Peyer's patch (tissue), 4 donors: ENCODE measurements around the gene LRRTM3. TPM values are rescaled to one million over a fixed set of nuclear protein-coding genes. Genes with fewer than 3 reads are reported as not detected.

ENCODE experiments used
- DNase-seq, 3 donors: peaks; one replicate each; pipeline ENCODE4 v3.0.0-alpha.2; 2017 to 2019
- H3K27ac ChIP-seq, 4 donors: fragments of 200-600 bp; sonication (generic); one replicate each; pipeline ENCODE4 v1.5.1; 2016 to 2019
- H3K27me3 ChIP-seq, 2 donors: fragments of 200-600 bp; sonication (generic); one replicate each; pipeline ENCODE4 v1.5.1; 2019
- H3K36me3 ChIP-seq, 3 donors: fragments of 200-600 bp; sonication (generic); one replicate each; pipeline ENCODE4 v1.5.1; 2016 to 2019
- H3K4me1 ChIP-seq, 4 donors: fragments of 200-600 bp; sonication (generic); one replicate each; pipeline ENCODE4 v1.5.1; 2016 to 2019
- H3K4me3 ChIP-seq, 4 donors: fragments of 200-600 bp; sonication (generic); 1 replicate in 3 of 4; 2 replicates in 1 of 4; pipeline ENCODE4 v1.5.1; 2016 to 2019; ENCODE audit warnings: mild to moderate bottlenecking in 1 of 4
- H3K9me3 ChIP-seq, 4 donors: fragments of 200-600 bp; sonication (generic); one replicate each; pipeline ENCODE4 v1.5.1; 2016 to 2019; ENCODE audit warnings: mild to moderate bottlenecking in 1 of 4
- CTCF ChIP-seq, 6 experiments: fragments of 450-650 bp in 4 of 6; fragments of 200-600 bp in 2 of 6; sonication (generic) in 1 of 6; IDR thresholded peaks; one replicate each; pipeline ENCODE4 v1.5.1; 2017 to 2019; ENCODE audit warnings: antibody characterized with exemption in 6 of 6, mild to moderate bottlenecking in 3 of 6, moderate library complexity in 1 of 6
- POLR2A ChIP-seq, 2 donors: fragments of 450-650 bp; IDR thresholded peaks; one replicate each; pipeline ENCODE4 v1.5.1; 2017; ENCODE audit warnings: antibody characterized with exemption in 2 of 2, mild to moderate bottlenecking in 2 of 2, moderate library complexity in 2 of 2
- total RNA-seq, 4 donors: library from RNA; depleted of rRNA; stranded (reverse); fragments of >200 nt; gene quantifications; one replicate each; pipeline ENCODE4 v1.1.0, GENCODE V29; 2016

LRRTM3 gene
- total RNA-seq, 4 donors from 2014 or later = not detected

GRCh38 chr10:66927251-66927935 lies 1.6 kb downstream of the LRRTM3 start:
- TF ChIP-seq CTCF (IDR thresholded peaks at IDR 0.05) = no peak
- no peak for TF ChIP-seq POLR2A (IDR thresholded peaks at IDR 0.05)
- no peak overlapping the region for H3K4me3 ChIP-seq
- no peak overlapping the region for H3K27ac ChIP-seq
- H3K4me1 ChIP-seq = no peaks in the 10 kb centered on the region
- H3K27me3 ChIP-seq = no peaks in the 10 kb centered on the region
- DNase-seq = no peak
- no peaks in the 10 kb centered on the region for H3K9me3 ChIP-seq
- no peaks in the 10 kb centered on the region for H3K36me3 ChIP-seq

- Histone ChIP-seq H3K4me3 (peak overlapping the region in 1 of 4 donors; percentile 3), H3K36me3 (no peaks in the 10 kb centered on the region), H3K27ac (no peak overlapping the region), H3K4me1 (no peaks in the 10 kb centered on the region), H3K9me3 (no peaks in the 10 kb centered on the region), H3K27me3 (no peaks in the 10 kb centered on the region)
- DNase-seq = peak in 1 of 3 donors; percentile 40
- TF ChIP-seq CTCF (IDR thresholded peaks at IDR 0.05) (no peak), POLR2A (IDR thresholded peaks at IDR 0.05) (no peak)
Observed at GRCh38 chr10:66927971-66928770, 2.3 kb downstream of the LRRTM3 start.

- Histone ChIP-seq H3K27ac (no peak overlapping the region), H3K36me3 (no peaks in the 10 kb centered on the region), H3K4me3 (no peak overlapping the region), H3K9me3 (no peaks in the 10 kb centered on the region), H3K4me1 (no peaks in the 10 kb centered on the region), H3K27me3 (no peaks in the 10 kb centered on the region)
- TF ChIP-seq CTCF (IDR thresholded peaks at IDR 0.05) (no peak), POLR2A (IDR thresholded peaks at IDR 0.05) (no peak)
- no peak for DNase-seq
Observed at GRCh38 chr10:66928776-66929175, 2.9 kb downstream of the LRRTM3 start.

- Histone ChIP-seq H3K9me3 (no peaks in the 10 kb centered on the region), H3K4me1 (no peaks in the 10 kb centered on the region), H3K27ac (no peak overlapping the region), H3K4me3 (no peak overlapping the region), H3K27me3 (no peaks in the 10 kb centered on the region), H3K36me3 (no peaks in the 10 kb centered on the region)
- DNase-seq = no peak
- no peak for TF ChIP-seq CTCF (IDR thresholded peaks at IDR 0.05)
- TF ChIP-seq POLR2A (IDR thresholded peaks at IDR 0.05) = no peak
Observed at GRCh38 chr10:66929375-66929774, 3.5 kb downstream of the LRRTM3 start.

- no peaks in the 10 kb centered on the region for H3K27me3 ChIP-seq
- H3K4me1 ChIP-seq = no peaks in the 10 kb centered on the region
- H3K27ac ChIP-seq = no peak overlapping the region
- no peak overlapping the region for H3K4me3 ChIP-seq
- H3K36me3 ChIP-seq = no peaks in the 10 kb centered on the region
- H3K9me3 ChIP-seq = no peaks in the 10 kb centered on the region
- no peak for TF ChIP-seq POLR2A (IDR thresholded peaks at IDR 0.05)
- peak in 4 of 6 experiments; percentile 50 to 88 (median 84) for TF ChIP-seq CTCF (IDR thresholded peaks at IDR 0.05)
- no peak for DNase-seq
Observed at GRCh38 chr10:66931340-66931948, 5.6 kb downstream of the LRRTM3 start.
